GM23338 (cell line): ENCODE data around the gene WNK1. TPM values are rescaled to one million over a fixed set of nuclear protein-coding genes. Genes with fewer than 3 reads are reported as not detected.

Experiments
- ATAC-seq: fragments of 200-7000 bp; cut with Tn5 transposase; 3 replicates; pipeline ENCODE4 v1.9.1; 2020
- DNase-seq: peaks from one replicate; pipeline ENCODE4 v3.0.0-alpha.2; 2015; ENCODE audit warnings: low spot score
- H2AFZ ChIP-seq: fragments of 200-600 bp; sonication (generic); 2 replicates; pipeline ENCODE4 v1.8.0; 2016; ENCODE audit warnings: antibody characterized with exemption, mild to moderate bottlenecking, moderate library complexity
- H3F3A ChIP-seq: fragments of 200-600 bp; sonication (generic); replicated peaks from 2 replicates; pipeline ENCODE4 v1.8.0; 2017; ENCODE audit warnings: antibody characterized with exemption, mixed run types, low read depth
- H3K27ac ChIP-seq: fragments of 200-600 bp; sonication (generic); 2 replicates; pipeline ENCODE4 v1.6.1; 2016; ENCODE audit warnings: low read depth
- H3K27me3 ChIP-seq: fragments of 200-600 bp; sonication (generic); 2 replicates; pipeline ENCODE4 v1.8.0; 2016; ENCODE audit warnings: mild to moderate bottlenecking, mixed run types, moderate library complexity; ENCODE audit not compliant: insufficient read depth
- H3K36me3 ChIP-seq: fragments of 200-600 bp; sonication (generic); 2 replicates; pipeline ENCODE4 v1.8.0; 2016; ENCODE audit warnings: mild to moderate bottlenecking; ENCODE audit not compliant: insufficient read depth
- H3K4me1 ChIP-seq: fragments of 200-600 bp; sonication (generic); 2 replicates; pipeline ENCODE4 v1.8.0; 2016; ENCODE audit warnings: mild to moderate bottlenecking, moderate library complexity; ENCODE audit not compliant: insufficient read depth
- H3K4me2 ChIP-seq: fragments of 200-600 bp; sonication (generic); 2 replicates; pipeline ENCODE4 v1.7.1; 2017; ENCODE audit warnings: mixed run types
- H3K4me3 ChIP-seq: fragments of 200-600 bp; sonication (generic); 2 replicates; pipeline ENCODE4 v1.6.1; 2016; ENCODE audit warnings: mixed run types
- H3K79me2 ChIP-seq: fragments of 200-600 bp; sonication (generic); replicated peaks from 2 replicates; pipeline ENCODE4 v1.8.0; 2017; ENCODE audit warnings: mild to moderate bottlenecking; ENCODE audit not compliant: insufficient read depth
- H3K9me2 ChIP-seq: fragments of 200-600 bp; sonication (generic); 2 replicates; pipeline ENCODE4 v1.8.0; 2017; ENCODE audit not compliant: insufficient read depth
- H4K20me1 ChIP-seq: fragments of 200-600 bp; sonication (generic); replicated peaks from 2 replicates; pipeline ENCODE4 v1.8.0; 2017; ENCODE audit warnings: mild to moderate bottlenecking; ENCODE audit not compliant: insufficient read depth
- H3K27ac Mint-ChIP-seq: 2 replicates; pipeline ENCODE4 v1.8.0; 2020; ENCODE audit warnings: inconsistent platforms, mild to moderate bottlenecking, moderate library complexity, mixed read lengths
- H3K27me3 Mint-ChIP-seq: 3 replicates; pipeline ENCODE4 v1.8.0; 2022; ENCODE audit warnings: low read depth, mild to moderate bottlenecking, moderate library complexity, mixed read lengths, inconsistent platforms; ENCODE audit not compliant: insufficient read depth, poor library complexity
- H3K36me3 Mint-ChIP-seq: 3 replicates; pipeline ENCODE4 v1.8.0; 2021; ENCODE audit warnings: low read depth, mild to moderate bottlenecking, inconsistent platforms, moderate library complexity, mixed read lengths
- H3K4me1 Mint-ChIP-seq: 3 replicates; pipeline ENCODE4 v1.8.0; 2020; ENCODE audit warnings: mild to moderate bottlenecking, inconsistent platforms, mixed read lengths
- H3K4me3 Mint-ChIP-seq: 3 replicates; pipeline ENCODE4 v1.8.0; 2021; ENCODE audit warnings: moderate library complexity, mild to moderate bottlenecking, inconsistent platforms, mixed read lengths
- H3K9me3 Mint-ChIP-seq: 3 replicates; pipeline ENCODE4 v1.8.0; 2020; ENCODE audit warnings: moderate library complexity, mild to moderate bottlenecking, inconsistent platforms, mixed read lengths
- CREB1 ChIP-seq: fragments of 250-450 bp; sonication (Bioruptor Pico); IDR thresholded peaks from 2 replicates; pipeline ENCODE4 v1.5.0; 2020; ENCODE audit warnings: low read depth, mild to moderate bottlenecking, moderate library complexity
- CTCF ChIP-seq, 2 experiments: fragments of 200-600 bp in 1 of 2; sonication (generic) in 1 of 2; conservative IDR thresholded peaks; 2 replicates each; pipeline versions ENCODE4 v1.5.1 to v1.6.1; 2016 to 2017; ENCODE audit warnings: antibody characterized with exemption in 2 of 2, low read depth in 2 of 2, mild to moderate bottlenecking in 2 of 2, moderate library complexity in 1 of 2
- ETS1 ChIP-seq: IDR thresholded peaks from 2 replicates; pipeline ENCODE4 v1.6.1; 2016; ENCODE audit warnings: antibody characterized with exemption
- EZH2 ChIP-seq: fragments of 200-600 bp; sonication (generic); IDR thresholded peaks from one replicate; pipeline ENCODE4 v1.8.0; 2017; ENCODE audit warnings: antibody characterized with exemption, mild to moderate bottlenecking, low read depth; ENCODE audit not compliant: unreplicated experiment
- EZH2phosphoT487 ChIP-seq: fragments of 200-600 bp; sonication (generic); IDR thresholded peaks from one replicate; pipeline ENCODE4 v1.8.1; 2018; ENCODE audit warnings: antibody characterized with exemption; ENCODE audit not compliant: unreplicated experiment
- JUNB ChIP-seq: IDR thresholded peaks from one replicate; pipeline ENCODE4 v1.6.1; 2016; ENCODE audit warnings: antibody characterized with exemption; ENCODE audit not compliant: unreplicated experiment
- NANOG ChIP-seq: IDR thresholded peaks from 2 replicates; pipeline ENCODE4 v1.6.1; 2016; ENCODE audit warnings: antibody characterized with exemption, borderline replicate concordance
- POLR2AphosphoS5 ChIP-seq: IDR thresholded peaks from 2 replicates; pipeline ENCODE4 v1.6.1; 2016; ENCODE audit warnings: antibody characterized with exemption, low read depth
- REST ChIP-seq: IDR thresholded peaks from one replicate; pipeline ENCODE4 v1.6.1; 2018; ENCODE audit warnings: antibody characterized with exemption; ENCODE audit not compliant: unreplicated experiment
- STAT1 ChIP-seq: IDR thresholded peaks from one replicate; pipeline ENCODE4 v1.6.1; 2016; ENCODE audit warnings: antibody characterized with exemption; ENCODE audit not compliant: unreplicated experiment
- ZNF114 ChIP-seq: fragments of 250-450 bp; sonication (Bioruptor Pico); IDR thresholded peaks from 2 replicates; pipeline ENCODE4 v1.5.0; 2020; ENCODE audit warnings: mild to moderate bottlenecking, moderate library complexity
- ZNF331 ChIP-seq: fragments of 250-450 bp; sonication (Bioruptor Pico); IDR thresholded peaks from 2 replicates; pipeline ENCODE4 v1.5.0; 2020; ENCODE audit warnings: low read depth, mild to moderate bottlenecking, moderate library complexity
- ZNF462 ChIP-seq: fragments of 250-450 bp; sonication (Bioruptor Pico); IDR thresholded peaks from 2 replicates; pipeline ENCODE4 v1.5.0; 2020; ENCODE audit warnings: mild to moderate bottlenecking, moderate library complexity
- polyA plus RNA-seq: library from polyadenylated mRNA; unstranded; fragments of >200 nt; fragmentation: Nextera tagmentation; extraction: Ambion mirVana; gene quantifications from 2 replicates; pipeline ENCODE4 v1.2.1, GENCODE V29; 2016
- total RNA-seq: library from RNA; depleted of rRNA; stranded (reverse); fragments of >200 nt; shearing (Covaris generic); gene quantifications from 2 replicates; pipeline ENCODE4 v1.2.3, GENCODE V29; 2014

The WNK1 gene
- total and polyA plus RNA-seq, 2 experiments from 2014 or later: 86.8 to 114 TPM

- H3K9me2 ChIP-seq: no peaks in the 10 kb centered on the region
- no peak overlapping the region for H3K4me2 ChIP-seq
- no peak for TF ChIP-seq REST
- no peak for TF ChIP-seq ZNF114 (CRISPR knock-in tag)
- TF ChIP-seq EZH2phosphoT487: no peak
- no peak for TF ChIP-seq CTCF (conservative IDR thresholded peaks at IDR 0.05; ENCODE audit: low read depth in 2 of 2)
- TF ChIP-seq POLR2AphosphoS5: no peak
- no peak for TF ChIP-seq STAT1
- no peak for TF ChIP-seq ZNF462 (CRISPR knock-in tag)
- no peak for TF ChIP-seq CREB1 (CRISPR knock-in tag)
- no peak for TF ChIP-seq ZNF331
- no peak for TF ChIP-seq NANOG
- TF ChIP-seq ETS1: no peak
- TF ChIP-seq JUNB: no peak
- no peak for TF ChIP-seq EZH2
- H2AFZ ChIP-seq: no peak overlapping the region
- Mint-ChIP-seq H3K4me3 (no peak overlapping the region), H3K36me3 (peaks cover 18% of the 10 kb centered on the region; the same call in 2 of the 3 replicates), H3K27ac (no peak overlapping the region), H3K27me3 (no peaks in the 10 kb centered on the region), H3K9me3 (no peaks in the 10 kb centered on the region), H3K4me1 (no peaks in the 10 kb centered on the region)
- no peaks in the 10 kb centered on the region for H3F3A ChIP-seq
- DNase-seq: no peak
- H3K27ac ChIP-seq: no peak overlapping the region
- no peak overlapping the region for H3K4me3 ChIP-seq
- no peaks in the 10 kb centered on the region for H3K4me1 ChIP-seq
- H3K27me3 ChIP-seq: no peaks in the 10 kb centered on the region
- H4K20me1 ChIP-seq: no peaks in the 10 kb centered on the region; the same call in 1 of the 2 replicates
- ATAC-seq: no peak
- peaks cover 34% of the 10 kb centered on the region for H3K79me2 ChIP-seq
- no peaks in the 10 kb centered on the region; the same call in 1 of the 2 replicates for H3K36me3 ChIP-seq
Observed at GRCh38 chr12:852864-853263, 100.5 kb downstream of the WNK1 start.
